NCI-H146 treated with DMSO at 0.1 percent for 48 hours (cell line): ENCODE data around the gene FRYL.

ENCODE experiments used
- DNase-seq: peaks from one replicate; lab custom pipeline; 2025; ENCODE audit not compliant: unreplicated experiment; lab: John Stamatoyannopoulos, UW

The FRYL gene

GRCh38 chr4:48629458-48629857 is 150.6 kb downstream of the FRYL start:
- DNase-seq = no peak

- DNase-seq = no peak
Measured at GRCh38 chr4:48623182-48623780, 156.8 kb downstream of the FRYL start.

GRCh38 chr4:48620831-48621230 is 159.2 kb downstream of the FRYL start:
- no peak for DNase-seq

GRCh38 chr4:48620093-48620492 is 160.0 kb downstream of the FRYL start:
- no peak for DNase-seq

- peak; percentile 26 for DNase-seq
Measured at GRCh38 chr4:48604527-48604926, 175.6 kb downstream of the FRYL start.

- no peak for DNase-seq
Measured at GRCh38 chr4:48604041-48604440, 176.0 kb downstream of the FRYL start.

GRCh38 chr4:48603366-48604003 is 176.6 kb downstream of the FRYL start:
- DNase-seq = no peak

GRCh38 chr4:48602763-48603162 is 177.3 kb downstream of the FRYL start:
- no peak for DNase-seq

- no peak for DNase-seq
Measured at GRCh38 chr4:48602222-48602621, 177.9 kb downstream of the FRYL start.

- DNase-seq = no peak
Measured at GRCh38 chr4:48596336-48596735, 183.7 kb downstream of the FRYL start.

GRCh38 chr4:48594180-48594579 is 185.9 kb downstream of the FRYL start:
- no peak for DNase-seq

GRCh38 chr4:48591372-48591771 is 188.7 kb downstream of the FRYL start:
- no peak for DNase-seq

GRCh38 chr4:48590884-48591283 is 189.2 kb downstream of the FRYL start:
- no peak for DNase-seq

GRCh38 chr4:48589098-48589445 is 191.0 kb downstream of the FRYL start:
- DNase-seq = no peak

- no peak for DNase-seq
Measured at GRCh38 chr4:48588230-48589097, 191.6 kb downstream of the FRYL start.

- DNase-seq = peak; percentile 5
Measured at GRCh38 chr4:48585401-48585800, 194.7 kb downstream of the FRYL start.

GRCh38 chr4:48578132-48578968 is 201.7 kb downstream of the FRYL start:
- peak; percentile 27 for DNase-seq

- no peak for DNase-seq
Measured at GRCh38 chr4:48575964-48576363, 204.1 kb downstream of the FRYL start.

- no peak for DNase-seq
Measured at GRCh38 chr4:48571471-48571870, 208.6 kb downstream of the FRYL start.

- no peak for DNase-seq
Measured at GRCh38 chr4:48570646-48571220, 209.3 kb downstream of the FRYL start.

GRCh38 chr4:48566034-48566384 is 214.1 kb downstream of the FRYL start:
- DNase-seq = no peak
